HL-60/S4 treated with retinoic acid at 250 ng/mL for 4 days and 3 days (cell line): ENCODE measurements around the gene DNHD1.

Experiments used
- in situ Hi-C: fragments of 300-500 bp; cut with MboI; formaldehyde crosslinking; loops from 2 replicates; pipeline ENCODE4 v1.7.0; 2022; ENCODE audit warnings: low sequenced_read_pairs

DNHD1 gene

DNA sequence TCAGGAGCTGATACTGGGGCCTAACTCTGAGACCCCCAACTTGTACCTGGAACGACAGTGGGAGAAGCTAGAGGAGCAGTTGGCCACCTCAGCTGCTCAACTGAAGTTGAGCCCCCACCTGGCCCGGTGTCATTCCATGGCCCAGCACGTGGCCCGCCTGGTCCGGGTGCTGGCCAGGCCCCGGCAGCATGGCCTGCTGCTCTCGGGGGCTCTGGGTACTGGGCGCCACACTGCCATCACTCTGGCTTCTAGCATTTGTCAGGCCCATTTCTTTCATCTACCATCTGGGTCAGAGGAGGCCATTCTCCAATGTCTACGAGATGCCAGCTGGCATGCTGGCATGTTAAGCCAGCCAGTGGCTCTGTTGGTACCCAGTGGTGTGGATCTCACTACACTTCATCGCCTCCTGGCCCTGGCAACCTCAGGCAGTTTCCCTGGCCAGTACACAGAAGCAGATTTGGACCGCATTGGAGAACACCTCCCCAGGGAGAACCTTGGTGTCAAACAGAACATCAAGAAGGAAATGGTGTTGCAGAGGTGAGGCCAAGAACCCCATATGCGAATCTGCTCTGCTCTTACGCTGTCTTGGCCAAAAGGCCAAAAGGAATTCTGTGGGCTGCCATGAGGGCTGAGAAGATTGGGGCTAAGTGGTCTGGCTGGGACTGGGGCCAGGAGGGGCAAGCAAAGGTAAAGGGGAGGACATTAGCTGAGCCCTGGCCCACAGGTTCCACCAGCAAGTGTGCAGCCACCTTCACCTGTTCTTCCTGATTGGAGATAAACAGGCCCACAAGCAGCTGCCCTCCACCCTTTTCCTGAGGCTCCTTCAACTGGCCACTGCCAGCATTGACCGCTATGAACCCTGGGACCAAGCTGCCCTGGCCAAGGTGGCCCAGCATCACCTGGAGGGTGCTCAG, 60.9 kb downstream of the DNHD1 start:
- in situ Hi-C loops = no loop called here

- in situ Hi-C loops = no loop called here
These were observed 62.3 kb downstream of the DNHD1 start for GRCh38 chr11:6559369-6559768.

DNA sequence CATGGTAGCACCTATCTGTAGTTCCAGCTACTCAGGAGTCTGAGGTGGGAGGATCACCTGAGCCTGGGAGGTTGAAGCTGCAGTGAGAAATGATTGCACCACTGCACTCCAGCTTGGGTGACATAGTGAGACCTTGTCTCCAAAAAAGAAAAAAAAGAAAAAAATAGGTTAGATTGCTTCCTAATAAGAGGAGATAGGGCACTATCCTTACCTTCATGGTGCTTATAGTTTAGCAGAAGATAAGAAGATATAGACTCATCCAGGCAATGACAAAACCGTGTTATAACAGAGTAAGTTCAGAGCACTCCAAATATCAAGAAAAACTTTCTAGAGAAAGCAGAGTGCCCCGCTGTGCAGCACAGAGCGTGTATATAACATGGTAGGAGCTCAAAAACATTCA, 64.2 kb downstream of the DNHD1 start:
- in situ Hi-C loops = no loop called here

GRCh38 chr11:6563121-6563619, 66.1 kb downstream of the DNHD1 start:
- in situ Hi-C loops = no loop called here

DNA sequence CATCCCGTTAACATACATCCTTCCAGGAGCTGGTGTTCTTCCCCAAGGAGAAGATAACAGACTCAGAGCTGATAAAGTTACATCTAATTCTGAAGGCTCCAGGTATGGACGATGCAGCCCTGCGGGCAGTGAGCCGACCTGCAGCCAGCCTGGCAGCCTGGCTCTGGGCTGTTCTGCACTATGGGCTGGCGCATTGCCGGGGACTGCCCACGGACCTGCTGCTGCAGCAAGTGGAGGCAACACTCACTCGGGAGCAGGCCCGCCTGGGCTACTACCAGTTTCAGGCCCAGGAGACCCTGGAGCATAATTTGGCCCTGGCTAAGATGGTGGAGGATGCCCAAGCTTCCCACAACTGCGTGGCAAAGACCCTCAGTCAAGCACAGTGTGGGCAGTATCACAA, 66.6 kb downstream of the DNHD1 start:
- in situ Hi-C loops = no loop called here

DNA sequence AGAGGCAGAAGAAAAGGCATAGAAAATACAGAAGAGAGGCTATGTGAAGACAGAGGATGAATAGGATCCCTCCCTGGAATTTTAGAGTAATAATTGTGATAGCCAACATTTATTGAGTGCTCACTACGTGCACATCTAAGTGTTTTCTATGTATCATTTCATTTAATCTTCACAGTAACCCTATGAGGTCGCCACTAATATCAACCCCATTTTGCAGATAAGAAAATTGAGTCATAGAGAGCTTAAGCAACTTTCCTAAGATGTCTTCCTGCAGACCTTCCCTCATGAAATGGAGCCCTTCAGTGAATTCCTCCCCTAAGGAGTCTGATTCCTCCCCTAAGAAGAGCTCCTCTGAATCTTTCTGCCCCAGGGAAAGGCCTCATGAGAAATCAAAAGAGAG, 68.2 kb downstream of the DNHD1 start:
- in situ Hi-C loops = no loop called here

GRCh38 chr11:6565988-6566703, 69.1 kb downstream of the DNHD1 start:
- in situ Hi-C loops = no loop called here

- in situ Hi-C loops = no loop called here
These were observed 69.8 kb downstream of the DNHD1 start for GRCh38 chr11:6566704-6567370.

DNA sequence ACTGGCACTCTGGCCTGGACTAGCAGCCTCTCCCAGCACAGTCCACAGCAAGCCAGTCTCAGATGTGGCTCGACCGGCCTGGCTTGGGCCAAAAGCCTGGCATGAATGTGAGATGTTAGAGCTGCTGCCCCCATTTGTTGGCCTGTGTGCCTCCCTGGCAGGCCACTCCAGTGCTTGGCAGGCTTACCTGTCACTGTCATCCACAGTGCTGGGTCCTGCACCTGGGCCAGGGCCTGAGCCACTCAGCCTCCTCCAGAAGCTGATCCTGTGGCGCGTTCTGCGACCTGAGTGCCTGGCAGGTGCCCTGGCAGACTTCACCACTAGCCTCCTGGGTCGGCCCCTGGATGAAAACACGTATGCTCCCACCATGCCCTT, 70.3 kb downstream of the DNHD1 start:
- in situ Hi-C loops = no loop called here

- in situ Hi-C loops = no loop called here
These were observed 71.3 kb downstream of the DNHD1 start for GRCh38 chr11:6568191-6568918.

GRCh38 chr11:6569706-6570105, 72.6 kb downstream of the DNHD1 start:
- in situ Hi-C loops = no loop called here

DNA sequence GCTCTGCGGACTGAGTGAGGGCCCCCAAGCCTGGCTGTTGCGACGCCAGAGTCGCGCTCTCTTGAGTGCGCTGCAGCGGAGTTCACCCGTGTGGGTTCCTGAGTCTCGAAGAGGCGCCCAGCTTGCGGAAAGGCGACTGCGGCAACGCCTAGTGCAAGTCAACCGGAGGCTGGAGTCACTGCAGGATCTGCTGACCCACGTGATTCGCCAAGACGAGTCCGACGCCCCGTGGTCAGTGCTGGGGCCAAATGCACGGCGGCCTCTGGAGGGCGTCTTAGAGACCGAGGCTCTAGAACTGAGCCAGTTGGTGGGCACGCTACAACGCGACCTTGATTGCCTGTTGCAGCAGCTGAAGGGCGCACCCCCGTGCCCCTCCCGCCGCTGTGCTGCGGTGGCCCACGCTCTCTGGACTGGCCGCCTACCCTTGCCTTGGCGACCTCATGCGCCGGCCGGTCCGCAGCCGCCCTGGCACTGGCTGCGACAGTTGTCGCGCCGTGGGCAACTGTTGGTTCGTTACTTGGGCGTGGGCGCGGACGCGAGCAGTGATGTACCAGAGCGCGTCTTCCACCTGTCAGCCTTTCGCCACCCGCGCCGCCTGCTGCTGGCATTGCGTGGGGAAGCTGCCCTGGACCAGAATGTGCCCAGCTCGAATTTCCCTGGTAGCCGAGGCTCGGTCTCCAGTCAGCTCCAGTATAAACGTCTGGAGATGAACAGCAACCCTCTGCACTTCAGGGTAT, 73.8 kb downstream of the DNHD1 start:
- in situ Hi-C loops = no loop called here

GRCh38 chr11:6571434-6572008, 74.4 kb downstream of the DNHD1 start:
- in situ Hi-C loops = no loop called here

GRCh38 chr11:6572215-6572614, 75.1 kb downstream of the DNHD1 start:
- in situ Hi-C loops = no loop called here

GRCh38 chr11:6574816-6575715, 78.0 kb downstream of the DNHD1 start:
- in situ Hi-C loops = no loop called here

GRCh38 chr11:6576471-6577373, 79.6 kb downstream of the DNHD1 start:
- in situ Hi-C loops = no loop called here

DNA sequence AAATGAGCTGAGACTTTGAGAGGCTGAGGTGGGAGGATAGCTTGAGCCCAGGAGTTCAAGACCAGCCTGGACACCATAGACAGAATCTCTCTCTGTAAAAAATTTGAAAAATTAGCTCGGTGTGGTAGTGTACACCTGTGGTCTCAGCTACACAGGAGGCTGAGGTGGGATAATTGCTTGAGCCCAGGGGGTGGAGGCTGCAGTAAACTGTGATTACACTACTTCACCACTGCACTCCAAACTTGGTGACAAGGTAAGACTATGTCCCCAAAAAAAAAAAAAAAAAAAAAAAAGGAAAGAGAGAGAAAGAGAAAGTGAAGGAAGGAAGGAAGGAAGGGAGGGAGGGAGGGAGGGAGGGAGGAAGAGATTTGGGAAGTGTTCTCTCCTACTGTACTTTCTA, 81.1 kb downstream of the DNHD1 start:
- in situ Hi-C loops = no loop called here

GRCh38 chr11:6579681-6580080, 82.6 kb downstream of the DNHD1 start:
- in situ Hi-C loops = no loop called here
